Muscle layer of duodenum (tissue), 2 donors: Measurements from ENCODE around the gene C17orf75.
"Not testable (repeated sequence)": the region's sequence is repeated elsewhere in the genome, so short reads cannot be mapped to it uniquely, and the experiment has no call there.

Experiments used
- H3K27ac ChIP-seq: one replicate; pipeline ENCODE4 v1.7.0; 2013; ENCODE audit warnings: mild to moderate bottlenecking, low read length
- H3K27me3 ChIP-seq: one replicate; pipeline ENCODE4 v1.7.0; 2013; ENCODE audit warnings: low read depth, mild to moderate bottlenecking, control low read depth, low read length
- H3K36me3 ChIP-seq, 2 donors: one replicate each; pipeline ENCODE4 v1.7.0; 2013; ENCODE audit warnings: low read length in 2 of 2, control low read depth in 1 of 2, mild to moderate bottlenecking in 1 of 2; ENCODE audit not compliant: insufficient read depth in 2 of 2, control insufficient read depth in 1 of 2
- H3K4me1 ChIP-seq, 2 donors: one replicate each; pipeline ENCODE4 v1.7.0; 2013; ENCODE audit warnings: low read length in 2 of 2, mild to moderate bottlenecking in 2 of 2, control low read depth in 1 of 2, moderate library complexity in 1 of 2; ENCODE audit not compliant: insufficient read depth in 2 of 2, control insufficient read depth in 1 of 2
- H3K4me3 ChIP-seq, 2 donors: one replicate each; pipeline ENCODE4 v1.7.0; 2013; ENCODE audit warnings: low read length in 2 of 2, low read depth in 1 of 2, mild to moderate bottlenecking in 1 of 2
- H3K9me3 ChIP-seq, 2 donors: one replicate each; pipeline ENCODE4 v1.7.0; 2013; ENCODE audit warnings: low read length in 2 of 2, control low read depth in 1 of 2, mild to moderate bottlenecking in 1 of 2; ENCODE audit not compliant: control insufficient read depth in 1 of 2
- donor health status: healthy.

Gene C17orf75

DNA sequence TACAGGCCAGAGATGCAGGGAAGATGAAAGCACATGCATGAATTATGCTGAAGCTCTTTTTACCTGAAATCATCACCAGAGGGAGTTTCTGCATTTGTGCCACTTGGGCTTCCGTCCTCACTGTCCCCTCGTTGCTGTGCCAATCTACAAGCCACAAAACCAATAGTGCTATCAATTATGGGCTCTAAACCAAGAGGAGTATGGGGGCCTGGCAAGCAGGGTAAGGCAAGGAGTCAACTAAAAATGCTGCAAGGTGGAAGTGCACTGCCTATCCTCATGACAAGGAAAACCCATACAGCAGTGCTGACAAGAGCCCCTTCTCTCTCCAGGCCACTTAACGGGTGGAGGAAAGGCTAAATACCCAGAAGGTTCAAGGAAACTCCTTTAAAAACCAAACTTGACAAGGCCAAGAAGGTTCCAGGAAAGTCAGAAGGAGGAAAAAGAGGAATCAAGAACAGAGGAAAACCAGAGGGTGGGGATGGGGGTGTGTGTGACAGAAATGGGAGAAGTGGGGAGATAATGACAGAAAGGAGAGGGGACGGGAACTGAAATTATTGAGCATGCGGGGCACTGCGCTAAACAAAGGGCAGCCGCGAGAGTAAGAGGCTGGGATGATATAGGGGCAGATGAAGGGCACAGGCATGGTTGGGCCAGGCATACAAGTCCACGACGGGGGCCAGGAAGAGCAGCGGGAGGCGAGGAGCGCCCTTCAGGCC is 674 bp downstream of the C17orf75 start:
- Histone ChIP-seq H3K27me3 (no peaks in the 10 kb centered on the region), H3K4me1 (peaks cover 6 to 12% of the 10 kb centered on the region in 2 donors), H3K9me3 (no peaks in the 10 kb centered on the region), H3K27ac (peak overlapping the region; percentile 78), H3K36me3 (peaks cover 7 to 25% of the 10 kb centered on the region in 2 donors), H3K4me3 (peak overlapping the region; percentile 66 to 82)

DNA sequence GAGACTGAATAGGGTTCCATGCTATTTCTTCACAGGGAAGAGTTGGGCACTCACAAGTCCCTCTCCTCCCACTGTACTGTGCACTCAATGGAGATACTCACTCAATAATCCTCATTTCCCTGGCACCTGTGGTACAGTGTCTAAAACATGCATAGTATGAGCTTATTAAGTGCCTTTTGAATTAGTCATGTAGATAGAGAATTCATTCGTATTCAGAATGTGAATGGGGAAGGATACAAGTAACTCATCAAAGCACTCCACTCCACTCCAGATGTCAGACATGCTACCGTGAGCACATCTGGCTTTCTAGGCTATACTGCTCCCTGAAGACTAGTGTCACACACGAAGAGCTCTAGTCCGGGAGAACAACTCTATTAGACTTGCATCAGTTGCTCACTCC is 6.3 kb downstream of the C17orf75 start:
- Histone ChIP-seq H3K36me3 (peaks cover 13 to 53% of the 10 kb centered on the region in 2 donors), H3K4me1 (no peaks in the 10 kb centered on the region), H3K4me3 (no peak overlapping the region), H3K27ac (no peak overlapping the region), H3K9me3 (no peaks in the 10 kb centered on the region), H3K27me3 (no peaks in the 10 kb centered on the region)

DNA sequence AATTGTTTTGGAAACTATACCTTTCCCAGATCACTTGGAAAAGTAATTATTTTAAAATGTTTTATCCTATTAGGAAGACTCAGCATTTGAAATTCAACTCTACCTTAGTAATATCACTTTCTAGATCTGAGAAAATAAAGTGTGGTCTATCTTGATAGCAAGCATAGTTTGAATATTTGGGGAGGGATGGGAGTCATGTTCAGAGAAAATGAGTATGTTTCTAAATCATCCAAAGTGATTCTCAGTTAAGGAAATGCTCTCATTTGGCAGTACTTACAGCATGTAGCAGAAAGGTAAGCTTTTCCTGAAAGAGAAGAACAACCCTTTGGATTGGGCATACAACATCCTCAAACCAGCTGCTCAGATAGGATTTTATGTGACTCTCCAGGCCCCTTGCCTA is 6.9 kb downstream of the C17orf75 start:
- Histone ChIP-seq H3K4me1 (no peaks in the 10 kb centered on the region), H3K36me3 (peaks cover 13 to 53% of the 10 kb centered on the region in 2 donors), H3K27ac (no peak overlapping the region), H3K4me3 (no peak overlapping the region), H3K9me3 (no peaks in the 10 kb centered on the region), H3K27me3 (no peaks in the 10 kb centered on the region)

DNA sequence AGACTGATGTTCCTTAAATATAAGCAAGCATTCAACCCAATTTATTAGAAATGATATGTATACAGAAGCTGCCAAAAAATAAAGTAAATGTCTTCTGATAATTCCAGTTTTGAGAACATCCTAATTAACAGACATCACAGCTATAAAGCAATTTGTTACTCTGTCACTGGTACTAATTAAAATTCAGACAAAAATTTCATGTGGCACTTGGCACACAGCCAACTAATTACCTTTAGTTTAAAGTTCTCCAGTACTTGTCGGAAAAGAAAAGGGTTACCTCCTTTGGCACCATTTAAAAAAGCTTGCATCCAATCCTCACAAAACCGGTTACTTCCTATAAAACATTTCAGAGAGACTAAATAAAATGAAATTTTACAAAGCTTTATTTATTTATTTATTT is 8.8 kb downstream of the C17orf75 start:
- no peaks in the 10 kb centered on the region for H3K9me3 ChIP-seq
- peaks cover 13 to 44% of the 10 kb centered on the region in 2 donors for H3K36me3 ChIP-seq
- no peaks in the 10 kb centered on the region for H3K27me3 ChIP-seq
- no peak overlapping the region for H3K27ac ChIP-seq
- H3K4me1 ChIP-seq: no peaks in the 10 kb centered on the region
- no peak overlapping the region for H3K4me3 ChIP-seq

DNA sequence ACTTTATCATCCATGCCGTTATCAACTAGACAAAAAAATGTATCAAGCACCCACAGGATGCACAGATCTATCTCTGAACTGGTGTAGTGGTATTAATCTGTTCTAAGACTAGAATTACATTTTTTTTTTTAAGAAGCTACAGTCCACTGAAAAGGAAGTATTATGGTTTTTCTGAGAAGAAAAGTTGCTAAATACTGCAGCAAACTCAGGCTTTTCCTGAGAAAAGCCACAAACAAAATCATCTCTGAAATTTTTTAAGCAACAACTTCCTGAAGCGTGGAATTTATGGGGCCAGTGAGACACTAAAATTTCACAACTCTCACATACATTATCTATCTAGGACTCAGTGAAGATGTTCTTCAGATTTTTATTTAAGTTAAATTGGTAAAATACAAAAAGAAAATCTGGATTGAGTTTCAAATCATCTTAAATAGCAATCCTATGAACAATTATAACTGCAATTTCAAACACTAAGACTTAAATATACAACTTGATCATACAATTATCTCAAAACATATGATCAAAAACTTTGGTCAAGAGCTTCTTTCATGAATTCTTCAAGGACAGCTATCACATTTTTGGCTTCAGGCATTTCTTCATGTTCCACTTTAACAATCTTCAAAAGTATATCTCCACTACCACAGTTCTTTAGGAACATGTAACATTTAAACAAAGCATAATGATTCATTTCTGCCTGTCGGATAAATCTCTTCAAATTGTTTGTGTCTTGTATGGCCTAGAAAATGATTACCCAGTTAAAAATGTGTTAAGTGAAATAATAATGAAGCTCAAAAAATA is 10.5 kb downstream of the C17orf75 start:
- H3K4me3 ChIP-seq: no peak overlapping the region
- H3K36me3 ChIP-seq: peaks cover 6 to 28% of the 10 kb centered on the region in 2 donors

DNA sequence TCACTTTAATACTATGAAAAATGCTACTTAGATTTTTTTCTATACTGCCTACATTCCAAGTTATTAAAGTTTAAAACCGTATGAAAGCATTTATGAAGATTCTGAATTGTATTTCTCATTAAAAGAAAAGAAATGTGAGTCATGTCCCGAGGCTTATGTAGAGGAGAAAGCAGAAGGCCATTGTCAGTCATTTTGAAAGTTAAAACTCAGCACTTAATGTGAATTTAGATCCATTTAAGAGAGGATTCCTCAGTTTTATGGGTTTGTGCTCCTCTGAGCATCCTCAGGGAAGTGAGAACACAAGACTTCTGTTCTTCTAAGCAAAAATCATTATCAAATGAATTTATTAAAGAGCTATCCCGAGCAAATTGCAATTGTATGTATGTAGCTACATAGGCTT is 11.8 kb downstream of the C17orf75 start:
- peaks cover 6 to 16% of the 10 kb centered on the region in 2 donors for H3K36me3 ChIP-seq
- no peak overlapping the region for H3K4me3 ChIP-seq
- H3K27me3 ChIP-seq: no peaks in the 10 kb centered on the region
- H3K4me1 ChIP-seq: no peaks in the 10 kb centered on the region
- no peaks in the 10 kb centered on the region for H3K9me3 ChIP-seq
- H3K27ac ChIP-seq: no peak overlapping the region

More for the DNA sequence above, 10.5 kb downstream of the C17orf75 start:
- Histone ChIP-seq H3K4me1 (no peaks in the 10 kb centered on the region), H3K9me3 (no peaks in the 10 kb centered on the region), H3K27ac (no peak overlapping the region), H3K27me3 (no peaks in the 10 kb centered on the region)

DNA sequence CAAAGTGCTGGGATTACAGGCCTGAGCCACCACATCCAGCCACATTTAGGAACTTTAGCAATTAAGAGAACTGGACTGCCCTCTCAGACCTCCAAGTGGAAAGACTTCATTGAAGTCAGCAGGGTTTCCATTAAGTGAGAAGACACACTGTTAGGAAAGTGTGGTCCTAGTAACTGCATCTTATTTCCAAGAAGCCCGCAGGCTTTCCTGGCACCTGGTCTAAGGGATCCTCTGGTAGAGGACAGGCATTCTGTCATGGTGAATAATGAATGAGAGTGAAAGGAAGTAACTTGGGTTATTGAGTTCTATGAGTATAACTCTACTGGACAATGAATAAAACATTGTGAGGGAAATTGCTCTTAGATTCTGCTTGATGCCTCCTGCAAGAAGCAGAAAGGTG is 14.1 kb downstream of the C17orf75 start:
- Histone ChIP-seq H3K4me1 (no peaks in the 10 kb centered on the region), H3K9me3 (no peaks in the 10 kb centered on the region), H3K4me3 (no peak overlapping the region), H3K36me3 (no peaks in the 10 kb centered on the region), H3K27me3 (no peaks in the 10 kb centered on the region), H3K27ac (no peak overlapping the region)

DNA sequence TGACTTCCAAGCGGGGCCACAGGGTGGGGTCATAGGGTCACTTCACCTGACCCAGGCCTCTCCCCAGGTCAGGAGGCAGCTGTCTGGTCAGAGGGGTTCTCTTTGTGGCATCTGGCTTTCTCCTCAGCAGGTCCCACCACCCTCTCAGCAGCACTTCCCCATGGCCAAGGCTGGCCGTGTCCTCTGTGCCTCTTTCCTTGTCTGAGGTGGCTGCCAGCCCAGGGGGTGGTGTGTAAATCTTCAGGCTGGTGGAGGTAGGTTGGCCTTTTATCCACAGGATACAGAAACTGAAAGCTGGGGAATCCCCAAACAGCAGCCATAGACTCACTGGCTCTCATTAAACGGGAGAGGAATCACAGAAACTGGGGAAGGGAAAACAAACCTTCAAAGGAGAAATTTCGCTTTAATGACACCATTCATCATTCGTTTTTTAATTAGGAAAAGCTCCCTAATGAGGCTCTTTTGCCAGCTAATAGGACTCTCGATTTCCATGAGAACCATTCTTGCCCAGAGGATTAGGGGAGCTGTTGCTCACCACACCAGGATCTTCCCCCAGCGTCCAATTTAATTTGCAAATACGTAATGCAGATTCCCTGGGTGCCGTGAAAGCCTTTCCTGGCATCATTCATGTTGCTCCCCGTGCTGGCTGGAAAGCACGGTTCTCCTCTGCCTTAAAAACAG is 18.0 kb downstream of the C17orf75 start:
- H3K27ac ChIP-seq: peak overlapping the region; percentile 28
- peak overlapping the region; percentile 22 to 41 for H3K4me3 ChIP-seq
- H3K9me3 ChIP-seq: no peaks in the 10 kb centered on the region
- H3K36me3 ChIP-seq: no peaks in the 10 kb centered on the region
- H3K4me1 ChIP-seq: no peaks in the 10 kb centered on the region
- no peaks in the 10 kb centered on the region for H3K27me3 ChIP-seq

DNA sequence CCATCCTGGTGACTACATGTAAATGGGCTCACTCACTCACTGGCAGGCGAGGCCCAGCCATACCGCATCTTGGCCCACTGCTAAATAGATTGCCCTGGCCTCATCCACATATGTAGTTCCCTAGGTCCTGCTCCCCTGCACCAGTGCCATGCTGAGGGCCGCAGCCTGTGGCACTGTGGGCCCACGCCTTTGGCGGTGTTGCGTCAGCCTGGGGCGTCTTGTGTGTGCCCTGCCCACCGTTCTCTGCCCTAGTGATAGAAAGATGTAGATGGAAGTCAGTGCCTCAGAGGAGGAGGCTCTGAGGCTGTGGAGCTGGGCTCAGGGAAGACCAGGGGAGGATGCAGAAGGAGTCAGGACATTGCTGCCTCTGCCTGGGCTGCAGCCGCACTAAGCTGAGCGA is 18.9 kb downstream of the C17orf75 start:
- H3K36me3 ChIP-seq: no peaks in the 10 kb centered on the region
- H3K4me3 ChIP-seq: no peak overlapping the region
- no peaks in the 10 kb centered on the region for H3K9me3 ChIP-seq
- H3K4me1 ChIP-seq: no peaks in the 10 kb centered on the region
- no peaks in the 10 kb centered on the region for H3K27me3 ChIP-seq
- H3K27ac ChIP-seq: no peak overlapping the region

DNA sequence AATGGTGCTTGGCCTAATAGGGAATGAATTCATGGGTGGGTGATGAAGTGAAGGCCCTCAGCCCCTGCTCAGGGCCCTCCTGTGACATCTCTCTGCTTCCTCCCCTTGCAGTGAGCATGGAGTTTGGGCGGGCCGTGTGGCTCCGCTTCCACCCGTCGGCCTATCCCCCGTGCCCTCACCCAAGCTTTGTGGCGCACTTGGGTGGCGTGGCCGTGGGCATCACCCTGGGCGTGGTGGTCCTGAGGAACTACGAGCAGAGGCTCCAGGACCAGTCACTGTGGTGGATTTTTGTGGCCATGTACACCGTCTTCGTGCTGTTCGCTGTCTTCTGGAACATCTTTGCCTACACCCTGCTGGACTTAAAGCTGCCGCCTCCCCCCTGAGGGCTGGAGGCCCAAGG is 21.1 kb downstream of the C17orf75 start:
- Histone ChIP-seq H3K36me3 (no peaks in the 10 kb centered on the region), H3K4me3 (no peak overlapping the region), H3K4me1 (no peaks in the 10 kb centered on the region)

DNA sequence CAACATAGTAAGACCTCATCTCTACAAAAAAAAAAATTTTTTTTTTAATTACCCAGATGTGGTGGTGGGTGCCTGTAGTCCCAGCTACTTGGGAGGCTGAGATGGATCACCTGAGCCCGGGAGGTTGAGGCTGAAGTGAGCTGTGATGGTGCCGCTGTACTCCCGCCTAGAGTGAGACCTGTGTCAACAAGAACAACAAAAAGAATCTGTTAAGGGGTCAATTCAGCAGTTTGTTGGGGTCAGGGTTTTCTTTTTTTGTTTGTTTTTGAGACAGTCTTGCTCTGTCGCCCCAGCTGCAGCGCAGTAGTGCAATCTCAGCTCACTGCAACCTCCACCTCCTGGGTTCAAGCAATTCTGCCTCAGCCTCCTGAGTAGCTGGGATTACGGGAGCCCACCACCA is 21.9 kb downstream of the C17orf75 start:
- not testable (repeated sequence) for H3K27me3 ChIP-seq, H3K36me3 ChIP-seq, H3K4me3 ChIP-seq, H3K9me3 ChIP-seq, H3K4me1 ChIP-seq, H3K27ac ChIP-seq

More for the DNA sequence above, 21.1 kb downstream of the C17orf75 start:
- H3K27ac ChIP-seq: no peak overlapping the region
- no peaks in the 10 kb centered on the region for H3K9me3 ChIP-seq
- no peaks in the 10 kb centered on the region for H3K27me3 ChIP-seq
